WERI-Rb-1 (cell line): ENCODE measurements around the gene NISCH.

Experiments
- DNase-seq: peaks from one replicate; pipeline ENCODE4 v3.0.0-alpha.2; 2020
- H3K27ac ChIP-seq: fragments of 250-450 bp; sonication (Bioruptor Pico); 2 replicates; pipeline ENCODE4 v1.5.1; 2020; ENCODE audit warnings: mild to moderate bottlenecking, moderate library complexity
- H3K27me3 ChIP-seq: fragments of 250-450 bp; sonication (Bioruptor Pico); 2 replicates; pipeline ENCODE4 v1.5.1; 2021; ENCODE audit warnings: mild to moderate bottlenecking, low read depth, moderate library complexity; ENCODE audit not compliant: insufficient read depth, severe bottlenecking
- H3K36me3 ChIP-seq: fragments of 250-450 bp; sonication (Bioruptor Pico); 2 replicates; pipeline ENCODE4 v1.5.1; 2020; ENCODE audit warnings: mild to moderate bottlenecking, moderate library complexity
- H3K4me3 ChIP-seq: 2 replicates; pipeline ENCODE4 v1.5.1; 2011; ENCODE audit warnings: low read depth, mild to moderate bottlenecking, control low read depth, low read length
- H3K9me3 ChIP-seq: fragments of 250-450 bp; sonication (Bioruptor Pico); 2 replicates; pipeline ENCODE4 v1.5.1; 2021; ENCODE audit warnings: mild to moderate bottlenecking, moderate library complexity; ENCODE audit not compliant: severe bottlenecking
- CTCF ChIP-seq: IDR thresholded peaks from 2 replicates; pipeline ENCODE4 v1.5.1; 2011; ENCODE audit warnings: low read depth, mild to moderate bottlenecking, control low read depth, inconsistent platforms, low read length

NISCH gene

GRCh38 chr3:52532838-52533622, 77.6 kb downstream of the NISCH start:
- H3K27ac ChIP-seq: peak overlapping the region; percentile 81
- peaks cover 31% of the 10 kb centered on the region for H3K36me3 ChIP-seq

GRCh38 chr3:52533623-52534280, 78.3 kb downstream of the NISCH start, which contains the start of gene NT5DC2:
Gene NT5DC2 (minus strand): TSS chr3:52533857. CDS start chr3:52533737, 120 bp downstream.
- DNase-seq: peak; percentile 74
- Histone ChIP-seq H3K27me3 (no peaks in the 10 kb centered on the region), H3K4me3 (peak within 1 kb of the TSS; percentile 87), H3K27ac (peak within 1 kb of the TSS; percentile 90), H3K36me3 (peaks cover 26% of the 10 kb centered on the region), H3K9me3 (no peaks in the 10 kb centered on the region)
- 0 out of 2 replicates have a peak, but pooled peaks have one; percentile 27 for TF ChIP-seq CTCF

More at GRCh38 chr3:52532838-52533622, 77.6 kb downstream of the NISCH start:
- Histone ChIP-seq H3K9me3 (no peaks in the 10 kb centered on the region), H3K4me3 (peak overlapping the region; percentile 87), H3K27me3 (no peaks in the 10 kb centered on the region)
- DNase-seq: no peak
- TF ChIP-seq CTCF: no peak

- H3K9me3 ChIP-seq: no peaks in the 10 kb centered on the region
- DNase-seq: peak; percentile 67
- peak overlapping the region; percentile 56 for H3K4me3 ChIP-seq
- peaks cover 19% of the 10 kb centered on the region for H3K36me3 ChIP-seq
- H3K27ac ChIP-seq: peak overlapping the region; percentile 90
- no peaks in the 10 kb centered on the region for H3K27me3 ChIP-seq
- TF ChIP-seq CTCF: no peak
Observed at GRCh38 chr3:52534281-52535183, 79.1 kb downstream of the NISCH start.

- H3K27ac ChIP-seq: peak overlapping the region; percentile 38
- H3K4me3 ChIP-seq: no peak overlapping the region
- DNase-seq: no peak
- peaks cover 20% of the 10 kb centered on the region for H3K36me3 ChIP-seq
- no peaks in the 10 kb centered on the region for H3K27me3 ChIP-seq
- no peaks in the 10 kb centered on the region for H3K9me3 ChIP-seq
- no peak for TF ChIP-seq CTCF
Observed at GRCh38 chr3:52535411-52536111, 80.2 kb downstream of the NISCH start.

GRCh38 chr3:52536112-52536368, 80.6 kb downstream of the NISCH start:
- no peak for DNase-seq
- no peak for TF ChIP-seq CTCF
- Histone ChIP-seq H3K27ac (peak overlapping the region; percentile 10; the same call in 1 of the 2 replicates), H3K36me3 (peaks cover 19% of the 10 kb centered on the region), H3K4me3 (no peak overlapping the region), H3K9me3 (no peaks in the 10 kb centered on the region), H3K27me3 (no peaks in the 10 kb centered on the region)
